Left ventricle myocardium superior (tissue), 1 donor: ENCODE data around the gene CPA4. TPM values are rescaled to one million over a fixed set of nuclear protein-coding genes. Genes with fewer than 3 reads are reported as not detected.
"Not testable (repeated sequence)": the region's sequence is repeated elsewhere in the genome, so short reads cannot be mapped to it uniquely, and the experiment has no call there.

Experiments
- ATAC-seq: fragments of 200-7000 bp; cut with Tn5 transposase; one replicate; pipeline ENCODE4 v1.9.1; 2020; ENCODE audit warnings: mild to moderate bottlenecking, moderate library complexity
- DNase-seq: peaks from one replicate; pipeline ENCODE4 v3.0.0-alpha.2; 2020
- intact Hi-C: fragments of 100-400 bp; cut with micrococcal nuclease; formaldehyde crosslinking; loops from one replicate; pipeline ENCODE4 v1.11.0; 2022
- long read RNA-seq: library from polyadenylated mRNA; unstranded; transcript quantifications from one replicate; pipeline ENCODE4 v2.0.0, GENCODE V29; 2021
- total RNA-seq: library from RNA; stranded (reverse); fragmentation: NEBNext Ultra II Directional; extraction: Animal tissue kit (Norgen Biotek cat#: 25700); gene quantifications from one replicate; pipeline ENCODE4 v1.2.1, GENCODE V29; 2021
- donor health status: DM: no; HTN: yes; CAD: no; lungs with severe emphysema.

Gene CPA4
- 0.77 TPM for total RNA-seq
- long read RNA-seq, result 0 reads

- no peak for DNase-seq
These were observed at the start of gene CPA4 for GRCh38 chr7:130292682-130293257. Gene CPA4 (plus strand): TSS chr7:130293161. CDS start chr7:130293181, 20 bp downstream.

GRCh38 chr7:130243486-130243885 lies 49.5 kb upstream of the CPA4 start:
- DNase-seq, intact Hi-C loops, ATAC-seq: not testable (repeated sequence)

More at GRCh38 chr7:130292682-130293257, at the start of gene CPA4:
- intact Hi-C loops, result no loop called here
- ATAC-seq, result peak; percentile 47

GRCh38 chr7:130246491-130246890 lies 46.5 kb upstream of the CPA4 start:
- ATAC-seq, intact Hi-C loops, DNase-seq: not testable (repeated sequence)

DNA sequence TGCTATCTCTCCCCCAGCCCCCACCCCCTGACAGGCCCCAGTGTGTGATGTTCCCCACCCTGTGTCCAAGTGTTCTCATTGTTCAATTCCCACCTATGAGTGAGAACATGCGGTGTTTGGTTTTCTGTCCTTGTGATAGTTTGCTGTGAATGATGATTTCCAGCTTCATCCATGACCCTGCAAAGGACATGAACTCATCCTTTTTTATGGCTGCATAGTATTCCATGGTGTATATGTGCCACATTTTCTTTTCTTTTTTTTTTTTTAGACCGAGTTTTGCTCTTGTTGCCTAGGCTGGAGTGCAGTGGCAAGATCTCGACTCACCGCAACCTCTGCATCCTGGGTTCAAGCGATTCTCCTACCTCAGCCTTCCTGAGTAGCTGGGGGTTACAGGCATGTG lies 44.1 kb upstream of the CPA4 start:
- DNase-seq, ATAC-seq, intact Hi-C loops: not testable (repeated sequence)

DNA sequence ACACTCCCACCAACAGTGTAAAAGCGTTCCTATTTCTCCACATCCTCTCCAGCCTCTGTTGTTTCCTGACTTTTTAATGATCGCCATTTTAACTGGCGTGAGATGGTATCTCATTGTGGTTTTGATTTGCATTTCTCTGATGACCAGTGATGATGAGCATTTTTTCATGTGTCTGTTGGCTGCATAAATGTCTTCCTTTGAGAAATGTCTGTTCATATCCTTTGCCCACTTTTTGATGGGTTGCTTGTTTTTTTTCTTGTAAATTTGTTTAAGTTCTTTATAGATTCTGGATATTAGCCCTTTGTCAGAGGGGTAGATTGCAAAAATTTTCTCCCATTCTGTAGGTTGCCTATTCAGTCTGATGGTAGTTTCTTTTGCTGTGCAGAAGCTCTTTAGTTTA lies 43.3 kb upstream of the CPA4 start:
- intact Hi-C loops, DNase-seq, ATAC-seq: not testable (repeated sequence)

DNA sequence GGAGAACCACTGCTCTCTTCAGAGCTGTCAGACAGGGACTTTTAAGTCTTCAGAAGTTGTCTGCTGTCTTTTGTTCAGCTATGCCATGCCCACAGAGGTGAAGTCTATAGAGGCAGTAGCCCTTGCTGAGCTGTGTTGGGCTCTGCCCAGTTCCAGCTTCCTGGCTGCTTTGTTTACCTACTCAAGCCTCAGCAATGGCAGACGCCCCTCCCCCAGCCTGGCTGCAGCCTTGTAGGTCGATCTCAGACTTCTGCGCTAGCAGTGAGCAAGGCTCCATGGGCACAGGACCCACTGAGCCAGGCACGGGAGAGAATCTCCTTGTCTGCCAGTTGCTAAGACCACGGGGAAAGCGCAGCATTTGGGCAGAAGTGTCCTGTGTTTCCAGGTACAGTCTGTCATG lies 38.4 kb upstream of the CPA4 start:
- DNase-seq, result no peak
- intact Hi-C loops, result no loop called here
- no peak for ATAC-seq

GRCh38 chr7:130256704-130257103 lies 36.3 kb upstream of the CPA4 start:
- no peak for DNase-seq
- ATAC-seq, result no peak
- intact Hi-C loops, result no loop called here

- intact Hi-C loops, result no loop called here
- ATAC-seq (no peak), DNase-seq (no peak)
These were observed 34.4 kb upstream of the CPA4 start for GRCh38 chr7:130258494-130259078.

GRCh38 chr7:130262448-130262847 lies 30.5 kb upstream of the CPA4 start:
- intact Hi-C loops, result no loop called here
- DNase-seq (no peak), ATAC-seq (no peak)

DNA sequence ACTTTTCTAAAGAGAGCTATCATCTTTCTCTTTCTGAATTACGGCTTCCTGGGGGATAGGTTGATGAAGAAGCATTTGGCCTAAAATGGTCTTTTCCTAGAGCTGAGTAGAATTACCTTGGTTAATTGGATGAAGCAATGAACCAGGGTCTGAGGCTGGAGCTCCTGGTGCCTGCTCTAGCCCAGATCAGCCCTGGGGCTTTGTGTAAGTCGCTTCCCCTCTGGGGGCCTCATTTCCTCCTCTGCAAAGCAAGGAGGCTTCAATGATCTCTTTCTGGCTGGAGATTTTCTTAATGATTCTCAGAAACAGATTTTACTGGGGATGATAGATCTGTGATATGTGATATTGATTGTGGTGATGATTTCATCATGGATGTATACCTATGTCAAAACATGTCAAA lies 29.8 kb upstream of the CPA4 start:
- intact Hi-C loops, result no loop called here
- no peak for DNase-seq

DNA sequence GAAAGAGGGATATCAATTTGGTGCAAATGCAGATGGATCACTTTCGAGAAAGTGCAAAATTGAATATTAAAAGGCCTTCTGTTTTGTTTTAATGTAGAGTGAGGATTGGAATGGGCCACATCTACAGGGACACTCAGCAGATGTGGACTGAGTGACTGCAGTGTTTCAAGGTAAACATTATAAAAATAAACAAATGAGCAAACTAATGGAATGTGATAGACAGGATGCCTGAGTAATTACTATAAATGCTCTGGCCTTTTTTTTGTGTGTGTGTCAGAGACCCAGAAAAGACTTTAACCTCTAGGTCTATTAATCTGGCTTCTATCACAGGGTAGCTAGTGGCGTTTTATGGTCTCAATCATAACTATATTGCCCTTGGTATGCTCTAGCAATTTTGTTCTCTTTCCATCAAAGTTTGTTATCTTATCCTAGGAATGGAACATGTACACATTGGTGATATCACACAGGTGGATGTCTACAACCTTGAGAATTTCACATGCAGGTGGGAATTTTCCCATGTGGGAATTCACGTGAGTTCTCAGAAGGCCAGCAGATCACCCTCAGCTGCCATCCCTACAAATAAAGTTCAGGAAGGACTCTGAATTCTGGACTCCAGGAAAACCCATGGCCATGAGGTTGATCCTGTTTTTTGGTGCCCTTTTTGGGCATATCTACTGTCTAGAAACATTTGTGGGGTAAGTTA lies 26.6 kb upstream of the CPA4 start, which contains the start of gene CPA2:
CPA2 (plus strand) TSS at position 606 of the 703 bp plus-strand sequence; CDS start at position 625, 19 bp downstream.
- DNase-seq (no peak), ATAC-seq (no peak)
- intact Hi-C loops, result no loop called here

More for the DNA sequence above, 29.8 kb upstream of the CPA4 start:
- ATAC-seq, result no peak

DNA sequence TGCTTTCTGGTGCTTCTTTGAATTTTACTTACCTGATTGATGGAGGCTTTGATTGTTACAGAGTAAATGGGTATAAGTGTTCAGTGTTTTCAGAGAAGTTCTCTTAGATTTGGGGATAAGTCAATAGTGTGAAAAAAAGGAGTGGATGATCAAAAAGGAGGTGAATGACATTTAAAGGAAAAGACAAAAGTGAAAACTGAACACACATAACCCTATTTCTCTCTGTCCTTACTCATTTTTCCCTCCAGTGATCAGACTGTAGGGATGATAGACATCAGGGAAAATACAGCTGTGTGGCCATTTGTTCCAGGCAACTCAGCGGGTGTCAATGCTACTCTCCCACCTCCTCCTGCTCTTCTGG lies 26.0 kb upstream of the CPA4 start:
- DNase-seq (no peak), ATAC-seq (no peak)
- intact Hi-C loops, result no loop called here

DNA sequence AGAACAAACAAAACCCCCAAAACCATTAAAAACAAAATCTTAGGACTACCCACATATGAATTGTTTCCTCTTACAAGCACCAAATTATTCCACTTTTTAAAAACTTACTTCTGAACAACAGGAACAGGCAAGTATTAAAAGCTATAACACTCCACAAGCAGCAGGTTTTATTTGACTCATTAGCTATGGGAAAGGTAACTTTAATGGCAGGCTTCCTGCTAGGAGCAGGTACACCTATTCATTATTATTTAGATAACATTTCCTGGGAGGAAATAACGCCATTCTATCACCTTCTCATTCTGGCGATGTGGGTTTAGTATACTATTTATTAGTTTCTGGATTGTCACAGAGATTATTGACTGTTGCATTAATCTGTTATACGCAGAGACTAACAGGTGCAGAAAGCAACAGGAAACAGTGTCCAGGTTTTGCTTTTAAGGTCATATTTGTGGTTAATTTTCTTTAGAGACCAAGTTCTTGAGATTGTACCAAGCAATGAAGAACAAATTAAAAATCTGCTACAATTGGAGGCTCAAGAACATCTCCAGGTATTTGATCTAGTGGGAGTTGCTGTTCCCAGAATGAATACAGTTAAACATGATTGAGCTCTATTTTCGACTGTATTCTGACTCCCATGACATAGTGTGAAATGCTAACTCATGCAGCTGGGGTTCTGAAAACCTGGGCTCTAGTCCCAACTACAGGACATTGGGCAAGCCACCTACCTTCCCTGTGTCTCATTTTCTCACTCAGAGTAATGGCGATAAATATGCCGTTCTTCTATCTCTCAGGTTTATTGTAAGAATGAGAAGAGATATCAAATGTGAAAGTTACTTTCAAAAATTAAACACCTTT lies 24.3 kb upstream of the CPA4 start:
- ATAC-seq (no peak), DNase-seq (no peak)
- intact Hi-C loops, result no loop called here

GRCh38 chr7:130269318-130269694 lies 23.7 kb upstream of the CPA4 start:
- intact Hi-C loops, result no loop called here
- ATAC-seq, result no peak

GRCh38 chr7:130270947-130271800 lies 21.8 kb upstream of the CPA4 start:
- DNase-seq (no peak), ATAC-seq (no peak)
- intact Hi-C loops, result no loop called here

More at GRCh38 chr7:130269318-130269694, 23.7 kb upstream of the CPA4 start:
- DNase-seq, result no peak

DNA sequence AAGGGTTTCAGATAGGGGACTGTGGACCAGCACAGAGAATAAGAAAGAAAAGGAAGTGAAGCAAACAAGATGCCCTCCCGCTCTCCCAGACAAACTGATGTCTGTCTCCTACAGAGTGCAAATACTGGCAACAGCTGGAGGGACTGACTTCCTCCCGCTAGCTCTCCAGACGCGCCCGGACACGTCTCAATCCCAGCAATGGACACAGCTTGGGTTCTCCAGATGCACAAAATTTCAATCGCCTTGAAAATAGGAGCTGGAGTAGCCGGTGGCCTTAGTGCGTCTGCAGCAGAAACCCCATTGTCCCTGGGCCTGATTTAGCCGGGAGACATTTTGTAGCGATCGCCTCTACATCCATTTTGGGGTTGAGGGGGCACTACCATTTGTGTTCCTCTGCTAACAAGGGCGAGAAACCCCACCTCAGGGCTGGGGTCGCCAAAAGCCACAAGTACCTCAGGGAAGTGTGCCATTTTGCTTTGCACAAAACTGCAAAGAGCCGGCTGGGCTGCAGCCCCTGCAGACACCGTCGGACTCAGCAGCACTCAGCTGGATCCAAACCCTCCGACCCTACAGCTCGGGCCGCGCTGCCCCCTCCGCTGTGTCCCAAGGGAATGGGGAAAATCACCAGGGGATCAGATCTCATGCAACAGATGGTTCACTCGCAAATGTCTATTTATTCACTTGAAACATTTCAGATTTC lies 20.4 kb upstream of the CPA4 start:
- intact Hi-C loops, result no loop called here
- peak; percentile 79 for ATAC-seq

GRCh38 chr7:130273081-130273932 lies 19.7 kb upstream of the CPA4 start:
- ATAC-seq, result peak; percentile 43
- intact Hi-C loops, result no loop called here
- DNase-seq, result no peak

More for the DNA sequence above, 20.4 kb upstream of the CPA4 start:
- peak; percentile 37 for DNase-seq
